KMS-11 (cell line): ENCODE results near the gene POU3F1.

Experiments
- H2AFZ ChIP-seq: fragments of 200-600 bp; sonication (generic); 2 replicates; pipeline ENCODE4 v1.6.1; 2016; ENCODE audit warnings: antibody characterized with exemption, mixed run types, low read depth
- H3K27ac ChIP-seq: fragments of 200-600 bp; sonication (generic); 2 replicates; pipeline ENCODE4 v1.6.1; 2016; ENCODE audit warnings: mild to moderate bottlenecking, mixed run types
- H3K27me3 ChIP-seq: fragments of 200-600 bp; sonication (generic); 2 replicates; pipeline ENCODE4 v1.6.1; 2017; ENCODE audit warnings: mild to moderate bottlenecking, low read depth, mixed run types, moderate library complexity; ENCODE audit not compliant: insufficient read depth
- H3K36me3 ChIP-seq: fragments of 200-600 bp; sonication (generic); 2 replicates; pipeline ENCODE4 v1.6.1; 2017; ENCODE audit warnings: mild to moderate bottlenecking, mixed run types; ENCODE audit not compliant: insufficient read depth
- H3K4me1 ChIP-seq: fragments of 200-600 bp; sonication (generic); 2 replicates; pipeline ENCODE4 v1.6.1; 2016; ENCODE audit warnings: mild to moderate bottlenecking, low read depth, mixed run types; ENCODE audit not compliant: poor library complexity, severe bottlenecking
- H3K4me2 ChIP-seq: fragments of 200-600 bp; sonication (generic); 2 replicates; pipeline ENCODE4 v1.7.0; 2016; ENCODE audit warnings: mild to moderate bottlenecking, mixed run types
- H3K4me3 ChIP-seq: fragments of 200-600 bp; sonication (generic); IDR thresholded peaks from 2 replicates; pipeline ENCODE4 v1.6.1; 2017; ENCODE audit warnings: low read depth, low read length, mixed read lengths; ENCODE audit not compliant: insufficient read depth
- H3K79me2 ChIP-seq: fragments of 200-600 bp; sonication (generic); 2 replicates; pipeline ENCODE4 v1.6.1; 2016; ENCODE audit warnings: low read depth, mixed run types; ENCODE audit not compliant: insufficient read depth
- H3K9ac ChIP-seq: fragments of 200-600 bp; sonication (generic); 2 replicates; pipeline ENCODE4 v1.6.1; 2016; ENCODE audit warnings: mild to moderate bottlenecking, mixed run types
- H4K20me1 ChIP-seq: fragments of 200-600 bp; sonication (generic); 2 replicates; pipeline ENCODE4 v1.6.1; 2016; ENCODE audit warnings: mild to moderate bottlenecking, mixed run types; ENCODE audit not compliant: insufficient read depth
- TF ChIP-seq, protein P1 (sequence below): fragments of 200-600 bp; sonication (generic); conservative IDR thresholded peaks from 2 replicates; pipeline ENCODE4 v1.6.1; 2017; ENCODE audit warnings: low read depth, mild to moderate bottlenecking, antibody characterized with exemption, low read length, moderate library complexity, mixed read lengths

Gene POU3F1

GRCh38 chr1:38030596-38031512 lies 15.7 kb downstream of the POU3F1 start:
- TF ChIP-seq, protein P1, sequence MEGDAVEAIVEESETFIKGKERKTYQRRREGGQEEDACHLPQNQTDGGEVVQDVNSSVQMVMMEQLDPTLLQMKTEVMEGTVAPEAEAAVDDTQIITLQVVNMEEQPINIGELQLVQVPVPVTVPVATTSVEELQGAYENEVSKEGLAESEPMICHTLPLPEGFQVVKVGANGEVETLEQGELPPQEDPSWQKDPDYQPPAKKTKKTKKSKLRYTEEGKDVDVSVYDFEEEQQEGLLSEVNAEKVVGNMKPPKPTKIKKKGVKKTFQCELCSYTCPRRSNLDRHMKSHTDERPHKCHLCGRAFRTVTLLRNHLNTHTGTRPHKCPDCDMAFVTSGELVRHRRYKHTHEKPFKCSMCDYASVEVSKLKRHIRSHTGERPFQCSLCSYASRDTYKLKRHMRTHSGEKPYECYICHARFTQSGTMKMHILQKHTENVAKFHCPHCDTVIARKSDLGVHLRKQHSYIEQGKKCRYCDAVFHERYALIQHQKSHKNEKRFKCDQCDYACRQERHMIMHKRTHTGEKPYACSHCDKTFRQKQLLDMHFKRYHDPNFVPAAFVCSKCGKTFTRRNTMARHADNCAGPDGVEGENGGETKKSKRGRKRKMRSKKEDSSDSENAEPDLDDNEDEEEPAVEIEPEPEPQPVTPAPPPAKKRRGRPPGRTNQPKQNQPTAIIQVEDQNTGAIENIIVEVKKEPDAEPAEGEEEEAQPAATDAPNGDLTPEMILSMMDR = no peak
- Histone ChIP-seq H4K20me1 (no peaks in the 10 kb centered on the region), H2AFZ (peak overlapping the region; percentile 50), H3K4me2 (peak overlapping the region; percentile 98), H3K4me3 (no peak overlapping the region), H3K36me3 (no peaks in the 10 kb centered on the region), H3K79me2 (no peaks in the 10 kb centered on the region), H3K4me1 (peaks cover 62% of the 10 kb centered on the region), H3K27me3 (no peaks in the 10 kb centered on the region), H3K27ac (peak overlapping the region; percentile 76), H3K9ac (peak overlapping the region; percentile 53; the same call in 1 of the 2 replicates)

DNA sequence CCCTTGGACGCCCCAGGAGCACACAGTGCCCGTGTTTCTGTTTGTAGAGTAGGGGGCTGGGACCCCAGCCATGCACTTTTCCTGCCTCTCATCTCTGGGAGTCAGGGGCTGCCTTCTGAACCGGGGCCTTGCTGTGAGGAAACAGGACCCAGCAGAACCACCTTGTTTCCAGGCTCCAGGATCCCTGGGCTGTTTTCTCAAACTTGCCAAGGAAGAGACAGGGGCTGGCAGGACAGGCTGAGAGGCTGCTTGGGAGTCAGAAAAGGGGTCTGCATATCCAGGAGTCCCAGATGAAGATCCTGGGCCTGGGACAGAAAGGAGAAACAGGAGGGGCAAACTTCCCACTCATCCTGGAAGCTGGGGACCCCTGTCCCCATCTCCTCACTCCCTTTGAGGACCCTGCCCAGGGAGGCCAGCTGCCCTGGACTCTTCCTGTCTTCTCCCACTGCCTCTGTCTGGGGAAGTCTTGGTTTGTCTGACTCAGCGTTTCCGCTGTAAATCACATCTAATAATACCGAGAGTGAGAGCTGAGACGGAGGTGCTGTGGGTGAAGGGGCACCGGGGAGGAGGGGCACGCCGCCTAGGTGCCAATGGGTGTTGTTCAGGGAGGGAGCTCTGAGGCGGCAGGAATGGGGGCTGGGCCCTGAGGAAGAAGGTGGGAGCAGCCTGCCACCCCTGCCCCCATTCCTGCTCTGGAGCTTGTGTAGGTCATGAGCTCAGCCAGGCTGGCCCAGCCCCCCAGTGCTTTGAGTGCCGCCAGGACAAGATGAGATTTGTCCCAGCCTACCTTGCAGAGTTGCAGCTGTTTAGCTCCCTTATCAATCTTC lies 16.7 kb downstream of the POU3F1 start:
- Histone ChIP-seq H3K36me3 (no peaks in the 10 kb centered on the region), H3K4me3 (no peak overlapping the region), H3K4me2 (peak overlapping the region; percentile 98), H3K27ac (peak overlapping the region; percentile 76), H4K20me1 (no peaks in the 10 kb centered on the region), H3K9ac (peak overlapping the region; percentile 53; the same call in 1 of the 2 replicates), H3K27me3 (no peaks in the 10 kb centered on the region), H3K79me2 (no peaks in the 10 kb centered on the region), H3K4me1 (peaks cover 64% of the 10 kb centered on the region), H2AFZ (peak overlapping the region; percentile 50)
- TF ChIP-seq, protein P1 = no peak

DNA sequence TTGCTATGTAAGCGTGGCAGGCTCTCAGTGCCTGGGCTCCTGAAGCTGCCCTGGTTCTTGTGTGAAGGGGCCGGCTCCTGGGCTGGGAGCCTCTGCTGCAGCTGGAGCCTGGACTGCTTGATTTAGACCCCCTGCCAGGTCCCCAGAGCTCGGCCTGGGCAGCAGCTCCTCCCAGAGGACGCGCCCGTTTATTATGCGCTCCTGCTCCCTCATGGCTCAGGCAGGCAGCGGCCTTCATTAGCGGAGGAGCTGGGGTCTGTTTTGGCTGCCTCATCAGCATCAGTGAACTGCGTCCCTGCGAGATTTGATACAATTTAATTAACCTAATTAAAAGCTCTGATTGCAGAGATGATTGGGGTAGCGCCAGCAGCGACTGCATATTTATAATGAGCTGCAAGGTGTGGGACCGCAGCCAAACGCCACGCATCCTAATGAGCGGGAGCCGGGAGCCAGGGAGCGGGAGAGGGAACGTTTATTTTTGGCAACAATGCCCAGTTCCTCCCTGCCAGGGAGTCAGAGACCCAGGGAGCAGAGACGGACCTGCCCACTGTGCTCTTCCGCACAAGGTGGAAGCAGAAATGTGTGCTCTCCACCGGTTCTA lies 17.4 kb downstream of the POU3F1 start:
- Histone ChIP-seq H3K27ac (peak overlapping the region; percentile 76), H2AFZ (no peak overlapping the region), H3K4me2 (peak overlapping the region; percentile 98), H3K9ac (peak overlapping the region; percentile 53; the same call in 1 of the 2 replicates), H3K4me3 (peak overlapping the region; percentile 16), H4K20me1 (no peaks in the 10 kb centered on the region), H3K36me3 (no peaks in the 10 kb centered on the region), H3K27me3 (no peaks in the 10 kb centered on the region), H3K79me2 (no peaks in the 10 kb centered on the region), H3K4me1 (peaks cover 64% of the 10 kb centered on the region)
- TF ChIP-seq, protein P1 = no peak

DNA sequence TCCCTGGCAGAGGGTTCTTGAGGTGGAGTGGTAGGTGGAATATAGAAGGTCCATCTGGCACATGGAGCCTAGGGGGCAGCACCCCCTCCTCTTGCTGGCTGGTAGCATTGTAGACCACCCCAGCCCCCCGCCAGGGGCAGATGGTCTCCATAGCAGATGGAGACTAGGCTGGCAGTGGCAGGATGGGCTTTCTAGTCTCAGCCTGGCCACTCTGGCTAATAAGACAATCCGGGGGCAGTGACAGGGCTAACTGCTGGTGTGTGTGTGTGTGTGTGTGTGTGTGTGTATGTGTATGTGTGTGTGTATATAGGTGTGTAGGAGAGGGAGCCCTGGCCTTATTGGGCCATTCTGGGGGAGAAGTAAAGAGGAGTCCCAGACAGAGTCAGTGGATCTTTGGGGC lies 17.9 kb downstream of the POU3F1 start:
- H3K36me3 ChIP-seq = no peaks in the 10 kb centered on the region
- H2AFZ ChIP-seq = no peak overlapping the region
- H3K27ac ChIP-seq = peak overlapping the region; percentile 76
- H3K4me3 ChIP-seq = peak overlapping the region; percentile 16
- H3K4me1 ChIP-seq = peaks cover 64% of the 10 kb centered on the region
- peak overlapping the region; percentile 98 for H3K4me2 ChIP-seq
- H4K20me1 ChIP-seq = no peaks in the 10 kb centered on the region
- H3K9ac ChIP-seq = peak overlapping the region; percentile 25; the same call in 1 of the 2 replicates
- no peaks in the 10 kb centered on the region for H3K79me2 ChIP-seq
- no peaks in the 10 kb centered on the region for H3K27me3 ChIP-seq
- TF ChIP-seq, protein P1 = peak; percentile 38; the same call in 1 of the 2 replicates
